ENCODE data around the gene SLC22A7. TPM values are rescaled to one million over a fixed set of nuclear protein-coding genes. Genes with fewer than 3 reads are reported as not detected.

Gene SLC22A7
- total RNA-seq, 6 donors from 2014 or later: not detected

DNA sequence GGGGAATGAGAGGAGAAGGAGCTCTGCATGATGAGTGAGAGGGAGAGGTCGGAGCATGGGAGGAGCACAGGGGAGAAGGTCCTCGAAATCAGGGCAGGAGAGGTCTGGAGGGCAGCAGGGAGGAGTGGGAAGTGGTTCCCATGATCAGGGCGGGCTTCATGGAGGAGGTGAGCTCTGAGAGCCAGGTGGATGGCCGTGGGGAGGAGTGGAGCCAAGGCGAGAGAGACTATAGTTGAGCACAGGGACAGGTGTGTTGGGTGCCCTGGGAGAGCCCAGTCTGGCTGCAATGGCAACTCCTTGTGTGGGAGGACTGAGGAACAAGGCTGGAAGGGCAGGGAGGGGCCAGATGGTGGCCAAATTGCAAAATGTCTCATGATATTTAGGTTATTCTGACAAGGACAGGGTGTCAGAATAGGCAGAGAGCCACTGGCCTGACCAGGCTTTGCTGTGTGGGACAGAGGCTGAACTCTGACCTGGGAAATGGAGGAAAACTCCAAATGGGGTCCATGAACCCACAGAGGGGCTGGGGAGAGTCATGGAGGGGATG is 33.4 kb upstream of the SLC22A7 start:
- Histone ChIP-seq H3K36me3 (no peaks in the 10 kb centered on the region), H3K4me1 (peaks cover 8 to 14% (median 9%) of the 10 kb centered on the region in 4 donors), H3K4me3 (no peak overlapping the region), H3K9me3 (no peaks in the 10 kb centered on the region), H3K27ac (no peak overlapping the region), H3K27me3 (peaks cover 0 to 2% (median 0%) of the 10 kb centered on the region in 4 donors)
- DNase-seq (no peak), ATAC-seq (ENCODE audit: low FRiP score in 2 of 2) (no peak)
- 85 to 92% methylated on average over 5 of the region's 5 CpGs for WGBS, 2 donors
- TF ChIP-seq, protein P1, sequence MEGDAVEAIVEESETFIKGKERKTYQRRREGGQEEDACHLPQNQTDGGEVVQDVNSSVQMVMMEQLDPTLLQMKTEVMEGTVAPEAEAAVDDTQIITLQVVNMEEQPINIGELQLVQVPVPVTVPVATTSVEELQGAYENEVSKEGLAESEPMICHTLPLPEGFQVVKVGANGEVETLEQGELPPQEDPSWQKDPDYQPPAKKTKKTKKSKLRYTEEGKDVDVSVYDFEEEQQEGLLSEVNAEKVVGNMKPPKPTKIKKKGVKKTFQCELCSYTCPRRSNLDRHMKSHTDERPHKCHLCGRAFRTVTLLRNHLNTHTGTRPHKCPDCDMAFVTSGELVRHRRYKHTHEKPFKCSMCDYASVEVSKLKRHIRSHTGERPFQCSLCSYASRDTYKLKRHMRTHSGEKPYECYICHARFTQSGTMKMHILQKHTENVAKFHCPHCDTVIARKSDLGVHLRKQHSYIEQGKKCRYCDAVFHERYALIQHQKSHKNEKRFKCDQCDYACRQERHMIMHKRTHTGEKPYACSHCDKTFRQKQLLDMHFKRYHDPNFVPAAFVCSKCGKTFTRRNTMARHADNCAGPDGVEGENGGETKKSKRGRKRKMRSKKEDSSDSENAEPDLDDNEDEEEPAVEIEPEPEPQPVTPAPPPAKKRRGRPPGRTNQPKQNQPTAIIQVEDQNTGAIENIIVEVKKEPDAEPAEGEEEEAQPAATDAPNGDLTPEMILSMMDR (IDR thresholded peaks at IDR 0.05): no peak
- TF ChIP-seq EP300 (IDR thresholded peaks at IDR 0.05) (no peak), POLR2A (IDR thresholded peaks at IDR 0.05) (no peak), POLR2AphosphoS5 (IDR thresholded peaks at IDR 0.05) (no peak)

DNA sequence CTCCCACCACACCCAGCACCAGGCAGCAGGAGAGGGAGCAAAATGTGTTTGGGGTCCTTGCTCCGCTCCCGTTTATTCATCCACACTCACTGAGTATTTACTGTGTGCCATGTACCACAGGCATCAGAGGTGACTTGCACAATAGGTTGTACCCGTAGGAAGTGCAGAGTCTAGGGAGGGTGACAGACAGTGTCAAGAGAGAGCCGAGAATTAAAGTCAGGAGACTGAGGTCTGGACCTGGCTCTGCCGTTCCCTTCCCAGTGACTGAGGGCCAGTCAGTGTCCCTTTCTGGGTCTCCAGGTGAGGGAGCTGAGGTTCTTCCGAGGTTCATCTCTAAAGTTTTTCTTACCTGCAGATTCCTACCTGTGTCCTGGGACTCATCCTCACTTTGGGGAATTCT is 32.5 kb upstream of the SLC22A7 start:
- ATAC-seq (ENCODE audit: low FRiP score in 2 of 2): no peak
- DNase-seq: no peak
- no peak overlapping the region for H3K27ac ChIP-seq
- H3K27me3 ChIP-seq: peaks cover 0 to 4% (median 0%) of the 10 kb centered on the region in 4 donors
- 86 to 92% methylated on average over 6 of the region's 6 CpGs for WGBS, 2 donors
- no peaks in the 10 kb centered on the region for H3K36me3 ChIP-seq
- H3K4me3 ChIP-seq: no peak overlapping the region
- no peaks in the 10 kb centered on the region for H3K9me3 ChIP-seq
- peaks cover 11 to 23% (median 12%) of the 10 kb centered on the region in 4 donors for H3K4me1 ChIP-seq
- TF ChIP-seq POLR2AphosphoS5 (IDR thresholded peaks at IDR 0.05): no peak
- TF ChIP-seq, protein P1 (IDR thresholded peaks at IDR 0.05): no peak
- no peak for TF ChIP-seq EP300 (IDR thresholded peaks at IDR 0.05)
- TF ChIP-seq POLR2A (IDR thresholded peaks at IDR 0.05): no peak

DNA sequence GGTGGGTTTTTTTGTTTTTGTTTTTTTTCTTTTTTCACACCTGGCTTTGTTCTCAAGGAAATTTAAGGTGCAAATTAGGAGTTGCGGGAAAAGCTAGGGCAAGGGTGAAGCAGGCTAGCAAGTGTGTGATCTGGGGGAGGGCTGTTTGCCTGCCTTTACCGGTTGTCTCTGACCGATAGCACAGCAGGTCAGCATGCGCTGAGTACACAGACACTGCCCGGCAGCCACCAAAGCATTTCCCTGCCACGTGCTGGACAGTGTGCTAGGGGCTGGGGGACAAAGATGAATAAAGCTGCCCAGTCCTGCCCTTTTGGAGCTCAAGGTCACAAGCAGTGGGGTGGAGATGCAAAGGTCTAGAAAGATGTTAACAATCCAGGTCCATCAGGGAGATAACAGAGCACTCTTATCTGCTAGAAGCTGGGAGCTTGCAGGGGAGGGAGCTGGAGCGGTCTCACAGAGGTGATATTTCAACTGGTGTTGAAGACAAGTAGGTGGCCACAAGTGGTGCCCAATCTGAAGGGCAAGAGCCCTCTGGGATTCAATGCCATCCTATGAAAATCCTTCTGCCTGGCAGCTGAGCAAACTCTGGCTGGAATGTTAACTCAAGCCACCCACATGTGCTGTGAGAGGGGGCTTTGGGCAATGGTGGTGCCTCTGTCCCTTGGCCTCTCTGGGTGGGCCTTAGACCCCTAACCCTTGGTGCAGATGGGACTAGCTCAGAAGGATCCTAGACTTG is 30.3 kb upstream of the SLC22A7 start:
- ATAC-seq (ENCODE audit: low FRiP score in 2 of 2): no peak
- DNase-seq: no peak
- no peak overlapping the region for H3K27ac ChIP-seq
- H3K4me1 ChIP-seq: peaks cover 11 to 25% (median 15%) of the 10 kb centered on the region in 4 donors
- H3K36me3 ChIP-seq: no peaks in the 10 kb centered on the region
- 82 to 85% methylated on average over 7 of the region's 7 CpGs for WGBS, 2 donors
- no peak overlapping the region for H3K4me3 ChIP-seq
- H3K9me3 ChIP-seq: no peaks in the 10 kb centered on the region
- TF ChIP-seq POLR2A (IDR thresholded peaks at IDR 0.05) (no peak), EP300 (IDR thresholded peaks at IDR 0.05) (no peak), POLR2AphosphoS5 (IDR thresholded peaks at IDR 0.05) (no peak)
- TF ChIP-seq, protein P1 (IDR thresholded peaks at IDR 0.05): no peak
- peaks cover 0 to 4% (median 0%) of the 10 kb centered on the region in 4 donors for H3K27me3 ChIP-seq

DNA sequence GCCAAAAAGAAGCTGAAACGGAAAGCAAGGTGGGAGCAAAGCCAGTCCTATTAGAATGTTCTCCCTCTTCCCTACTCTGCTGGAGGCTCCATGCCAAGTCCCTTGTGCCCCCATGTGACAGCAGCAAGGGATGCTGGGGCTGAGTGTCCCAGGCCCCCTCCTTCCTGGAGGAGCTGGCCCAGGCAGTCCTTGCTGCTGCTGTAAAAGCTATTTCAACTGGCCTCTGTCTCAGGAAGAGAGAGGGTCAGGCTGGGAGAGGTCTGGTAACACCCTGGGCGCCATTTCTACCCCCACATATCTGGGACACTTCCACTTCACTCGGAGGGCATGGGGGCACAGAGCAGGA is 29.7 kb upstream of the SLC22A7 start:
- no peak for DNase-seq
- Histone ChIP-seq H3K4me3 (no peak overlapping the region), H3K27ac (no peak overlapping the region), H3K36me3 (no peaks in the 10 kb centered on the region), H3K9me3 (no peaks in the 10 kb centered on the region), H3K4me1 (peaks cover 11 to 25% (median 15%) of the 10 kb centered on the region in 4 donors), H3K27me3 (peaks cover 0 to 4% (median 0%) of the 10 kb centered on the region in 4 donors)
- WGBS, 2 donors: 52 to 62% methylated on average over 2 to 3 of the region's 3 CpGs
- ATAC-seq (ENCODE audit: low FRiP score in 2 of 2): no peak
- TF ChIP-seq EP300 (IDR thresholded peaks at IDR 0.05): no peak
- no peak for TF ChIP-seq POLR2AphosphoS5 (IDR thresholded peaks at IDR 0.05)
- TF ChIP-seq POLR2A (IDR thresholded peaks at IDR 0.05): no peak
- TF ChIP-seq, protein P1 (IDR thresholded peaks at IDR 0.05): no peak
